IMR-90 (cell line): ENCODE results near the gene SLC22A14. TPM values are rescaled to one million over a fixed set of nuclear protein-coding genes. Genes with fewer than 3 reads are reported as not detected.

Experiments
- ATAC-seq: fragments of 200-7000 bp; cut with Tn5 transposase; 2 replicates; pipeline ENCODE4 v1.9.1; 2020; ENCODE audit warnings: low read depth, mild to moderate bottlenecking, moderate library complexity
- BruUV-seq: library from RNA; stranded (reverse); fragments of 400-500 nt; replicated peaks from 2 replicates; lab custom pipeline; 2021; lab: Mats Ljungman, UMichigan
- CTCF ChIA-PET: fragments of 300-600 bp; formaldehyde crosslinking; extraction: SDS; loops from one replicate; lab custom pipeline; 2021; ENCODE audit warnings: antibody characterized with exemption; lab: Yijun Ruan, JAX
- POLR2A ChIA-PET: fragments of 300-600 bp; sonication (Branson Sonifier 250); formaldehyde crosslinking; loops from one replicate; lab custom pipeline; 2022; ENCODE audit warnings: antibody characterized with exemption; ENCODE audit not compliant: unreplicated experiment; lab: Charles Lee
- DNase-seq: peaks from one replicate; pipeline ENCODE4 v3.0.0; 2013
- H2AFZ ChIP-seq: replicated peaks from 2 replicates; pipeline ENCODE3; 2013; ENCODE audit warnings: low read length, mild to moderate bottlenecking; ENCODE audit not compliant: poor library complexity
- H2AK5ac ChIP-seq: 2 replicates; pipeline ENCODE4 v1.6.1; 2013; ENCODE audit warnings: low read depth, low read length, inconsistent platforms
- H2AK9ac ChIP-seq: replicated peaks from 2 replicates; pipeline ENCODE3; 2013; ENCODE audit warnings: mild to moderate bottlenecking, low read depth, low read length, moderate library complexity; ENCODE audit not compliant: poor library complexity
- H2BK120ac ChIP-seq: 2 replicates; pipeline ENCODE4 v1.6.1; 2013; ENCODE audit warnings: low read depth, low read length, inconsistent platforms
- H2BK15ac ChIP-seq: 3 replicates; pipeline ENCODE4 v1.6.1; 2013; ENCODE audit warnings: low read depth, low read length, inconsistent platforms
- H2BK20ac ChIP-seq: 2 replicates; pipeline ENCODE4 v1.6.1; 2013; ENCODE audit warnings: low read depth, mild to moderate bottlenecking, inconsistent platforms, low read length, moderate library complexity
- H2BK5ac ChIP-seq: 2 replicates; pipeline ENCODE4 v1.6.1; 2013; ENCODE audit warnings: mild to moderate bottlenecking, low read depth, low read length, inconsistent platforms; ENCODE audit not compliant: poor library complexity, severe bottlenecking
- H3K14ac ChIP-seq: replicated peaks from 2 replicates; pipeline ENCODE4 v1.6.1; 2013; ENCODE audit warnings: low read depth, low read length, inconsistent platforms
- H3K18ac ChIP-seq: 2 replicates; pipeline ENCODE4 v1.6.1; 2013; ENCODE audit warnings: low read depth, low read length, control low read depth
- H3K23ac ChIP-seq: 2 replicates; pipeline ENCODE4 v1.6.1; 2013; ENCODE audit warnings: low read depth, low read length, inconsistent platforms
- H3K27ac ChIP-seq: 2 replicates; pipeline ENCODE4 v1.5.1; 2013; ENCODE audit warnings: mild to moderate bottlenecking, control low read depth, low read length; ENCODE audit not compliant: insufficient read depth
- H3K27me3 ChIP-seq: 2 replicates; pipeline ENCODE4 v1.6.1; 2013; ENCODE audit warnings: low read length; ENCODE audit not compliant: control insufficient read depth, insufficient read depth
- H3K36me3 ChIP-seq: 2 replicates; pipeline ENCODE4 v1.6.1; 2013; ENCODE audit warnings: low read length, mixed read lengths; ENCODE audit not compliant: control insufficient read depth, insufficient read depth
- H3K4ac ChIP-seq: 2 replicates; pipeline ENCODE4 v1.6.1; 2013; ENCODE audit warnings: low read depth, low read length, inconsistent platforms
- H3K4me1 ChIP-seq: 2 replicates; pipeline ENCODE4 v1.6.1; 2013; ENCODE audit warnings: low read length, mixed read lengths; ENCODE audit not compliant: control insufficient read depth, insufficient read depth
- H3K4me2 ChIP-seq: 2 replicates; pipeline ENCODE4 v1.6.1; 2013; ENCODE audit warnings: low read depth, mild to moderate bottlenecking, control low read depth, low read length, moderate library complexity
- H3K4me3 ChIP-seq: 2 replicates; pipeline ENCODE4 v1.5.1; 2013; ENCODE audit warnings: low read depth, mild to moderate bottlenecking, control low read depth, low read length, moderate library complexity; ENCODE audit not compliant: insufficient read depth
- H3K56ac ChIP-seq: 2 replicates; pipeline ENCODE4 v1.6.1; 2013; ENCODE audit warnings: low read length, inconsistent platforms; ENCODE audit not compliant: insufficient read depth; ENCODE audit errors: extremely low read depth
- H3K79me1 ChIP-seq, 2 experiments: 2 replicates each; pipeline ENCODE4 v1.6.1; 2013; ENCODE audit warnings: low read length in 2 of 2, inconsistent platforms in 1 of 2, low read depth in 1 of 2
- H3K9ac ChIP-seq: 2 replicates; pipeline ENCODE4 v1.6.1; 2013; ENCODE audit warnings: low read depth, low read length, control low read depth
- H3K9me1 ChIP-seq: 2 replicates; pipeline ENCODE4 v1.6.1; 2013; ENCODE audit warnings: low read length, inconsistent platforms; ENCODE audit not compliant: insufficient read depth
- H3K9me3 ChIP-seq: 2 replicates; pipeline ENCODE4 v1.6.1; 2013; ENCODE audit warnings: low read length; ENCODE audit not compliant: control insufficient read depth, insufficient read depth
- H4K20me1 ChIP-seq: 2 replicates; pipeline ENCODE4 v1.6.1; 2013; ENCODE audit warnings: low read length, inconsistent platforms; ENCODE audit not compliant: insufficient read depth
- H4K5ac ChIP-seq: 2 replicates; pipeline ENCODE4 v1.6.1; 2013; ENCODE audit warnings: mild to moderate bottlenecking, low read depth, low read length, control low read depth
- H4K8ac ChIP-seq, 2 experiments: 2 replicates each; pipeline ENCODE4 v1.6.1; 2013; ENCODE audit warnings: low read depth in 2 of 2, low read length in 2 of 2, control low read depth in 1 of 2, inconsistent platforms in 1 of 2
- H4K91ac ChIP-seq: 2 replicates; pipeline ENCODE4 v1.6.1; 2013; ENCODE audit warnings: low read depth, low read length, inconsistent platforms; ENCODE audit not compliant: insufficient read depth
- BHLHE40 ChIP-seq: fragments of 150-350 bp; IDR thresholded peaks from 2 replicates; pipeline ENCODE4 v1.6.1; 2016; ENCODE audit warnings: mild to moderate bottlenecking, low read depth, low read length
- CEBPB ChIP-seq: IDR thresholded peaks from 2 replicates; pipeline ENCODE4 v1.6.1; 2012; ENCODE audit warnings: low read depth, low read length, improper control_type of control experiment
- CHD1 ChIP-seq: IDR thresholded peaks from 2 replicates; pipeline ENCODE4 v1.6.1; 2012; ENCODE audit warnings: low read depth, low read length, improper control_type of control experiment
- CTCF ChIP-seq: conservative IDR thresholded peaks from 2 replicates; pipeline ENCODE4 v1.5.1; 2012; ENCODE audit warnings: mild to moderate bottlenecking, low read depth, low read length, improper control_type of control experiment
- ELK1 ChIP-seq: fragments of 150-350 bp; IDR thresholded peaks from 2 replicates; pipeline ENCODE4 v1.6.1; 2016; ENCODE audit warnings: low read depth, mild to moderate bottlenecking, low read length, moderate library complexity, borderline replicate concordance
- FOS ChIP-seq: fragments of 150-350 bp; IDR thresholded peaks from 2 replicates; pipeline ENCODE4 v1.6.1; 2016; ENCODE audit warnings: low read depth, low read length
- MAFK ChIP-seq: IDR thresholded peaks from 2 replicates; pipeline ENCODE4 v1.6.1; 2012; ENCODE audit warnings: low read depth, low read length, improper control_type of control experiment
- MAZ ChIP-seq: IDR thresholded peaks from 2 replicates; pipeline ENCODE4 v1.6.1; 2012; ENCODE audit warnings: low read depth, mild to moderate bottlenecking, low read length, improper control_type of control experiment, moderate library complexity, borderline replicate concordance
- MXI1 ChIP-seq: IDR thresholded peaks from 2 replicates; pipeline ENCODE4 v1.6.1; 2012; ENCODE audit warnings: low read depth, mild to moderate bottlenecking, low read length, moderate library complexity, borderline replicate concordance
- NFE2L2 ChIP-seq: fragments of 150-350 bp; IDR thresholded peaks from 2 replicates; pipeline ENCODE4 v1.6.1; 2016; ENCODE audit warnings: low read depth, mild to moderate bottlenecking, low read length
- POLR2A ChIP-seq: IDR thresholded peaks from 2 replicates; pipeline ENCODE4 v1.6.1; 2012; ENCODE audit warnings: mild to moderate bottlenecking, low read depth, low read length
- RAD21 ChIP-seq: IDR thresholded peaks from 2 replicates; pipeline ENCODE4 v1.6.1; 2012; ENCODE audit warnings: low read length, improper control_type of control experiment
- RCOR1 ChIP-seq: IDR thresholded peaks from 2 replicates; pipeline ENCODE4 v1.6.1; 2012; ENCODE audit warnings: mild to moderate bottlenecking, low read length, improper control_type of control experiment; ENCODE audit not compliant: insufficient replicate concordance
- RFX5 ChIP-seq: IDR thresholded peaks from 2 replicates; pipeline ENCODE4 v1.8.0; 2012; ENCODE audit warnings: low read depth, mild to moderate bottlenecking, low read length, moderate library complexity
- SMC3 ChIP-seq: fragments of 150-350 bp; IDR thresholded peaks from 2 replicates; pipeline ENCODE4 v1.6.1; 2016; ENCODE audit warnings: low read depth, mild to moderate bottlenecking, antibody characterized with exemption, low read length, moderate library complexity
- USF2 ChIP-seq: fragments of 150-350 bp; IDR thresholded peaks from 2 replicates; pipeline ENCODE4 v1.6.1; 2017; ENCODE audit warnings: mild to moderate bottlenecking, antibody characterized with exemption, low read length, low read depth
- WGBS, 2 experiments: methylation state at CpG; one replicate each; pipeline versions ENCODE4 v1.1.5 to v1.1.7; 2013; ENCODE audit warnings: missing lambda C conversion rate in 2 of 2; ENCODE audit not compliant: insufficient read length in 1 of 2; ENCODE audit errors: extremely low coverage in 2 of 2; 5-methylcytosine and 5-hydroxymethylcytosine counted together
- dilution Hi-C: fragments of 300-500 bp; cut with HindIII; formaldehyde crosslinking; loops from one replicate; pipeline ENCODE4 v1.14.3; 2018; ENCODE audit warnings: low sequenced_read_pairs; ENCODE audit not compliant: unreplicated experiment
- in situ Hi-C: fragments of 300-500 bp; cut with MboI; formaldehyde crosslinking; loops from 3 replicates; pipeline ENCODE4 v1.14.3; 2019; ENCODE audit warnings: low sequenced_read_pairs, inconsistent platforms, mixed read lengths
- intact Hi-C: fragments of 100-400 bp; cut with micrococcal nuclease; formaldehyde crosslinking; loops from 2 replicates; pipeline ENCODE4 v1.10.0; 2022
- polyA plus RNA-seq, 3 experiments: library from polyadenylated mRNA; depleted of rRNA; stranded (reverse); fragments of >200 nt; gene quantifications; 2 replicates each; pipeline ENCODE4 v1.2.3, GENCODE V29; 2012; ENCODE audit warnings: low replicate concordance in 1 of 3
- total RNA-seq: library from RNA; depleted of rRNA; stranded (reverse); fragments of >200 nt; gene quantifications from 2 replicates; pipeline ENCODE4 v1.2.3, GENCODE V29; 2012

SLC22A14 gene
- total and polyA plus RNA-seq, 2 of the 4 experiments (the other 2 are of a cell fraction) = under 0.01 to 0.07 TPM

- no TSS peak for BruUV-seq
- no peaks in the 10 kb centered on the region for H3K79me1 ChIP-seq
- ATAC-seq (no peak), DNase-seq (no peak)
- no peak overlapping the region for H2AFZ ChIP-seq
- no peak overlapping the region for H2AK9ac ChIP-seq
- in situ Hi-C loops = no loop called here
- H3K36me3 ChIP-seq = peaks cover 5% of the 10 kb centered on the region
- no peaks in the 10 kb centered on the region for H3K27me3 ChIP-seq
- no peaks in the 10 kb centered on the region for H3K9me3 ChIP-seq
- no peak overlapping the region for H2BK120ac ChIP-seq
- ChIA-PET POLR2A (no interaction called here), CTCF (no interaction called here)
- no peak overlapping the region for H2AK5ac ChIP-seq
- H3K4me1 ChIP-seq = no peaks in the 10 kb centered on the region
- H4K8ac ChIP-seq = no peak overlapping the region
- H2BK5ac ChIP-seq = no peak overlapping the region
- no peak overlapping the region for H3K27ac ChIP-seq
- H4K91ac ChIP-seq = no peak overlapping the region
- H3K18ac ChIP-seq = no peak overlapping the region
- H3K56ac ChIP-seq = no peak overlapping the region
- WGBS, 2 experiments = 92% methylated on average over 5 of the region's 9 CpGs; no CpG with 5 or more reads in 1 of the 2 experiments
- no peak overlapping the region for H3K9ac ChIP-seq
- H2BK15ac ChIP-seq = no peak overlapping the region
- no peak overlapping the region for H4K5ac ChIP-seq
- no peak overlapping the region for H3K14ac ChIP-seq
- no peaks in the 10 kb centered on the region for H4K20me1 ChIP-seq
- H3K4me2 ChIP-seq = no peak overlapping the region
- no peak overlapping the region for H3K4me3 ChIP-seq
- no peak overlapping the region for H3K23ac ChIP-seq
- no peaks in the 10 kb centered on the region for H3K9me1 ChIP-seq
- dilution Hi-C loops = loop anchor here (25.0 kb wide), 1 partner anchor 124 kb away; the partner anchor contains the start of gene EXOG
- no peak overlapping the region for H3K4ac ChIP-seq
- no peak overlapping the region for H2BK20ac ChIP-seq
- intact Hi-C loops = no loop called here
- no peak for TF ChIP-seq USF2
- no peak for TF ChIP-seq ELK1
- TF ChIP-seq MAZ = no peak
- no peak for TF ChIP-seq BHLHE40
- TF ChIP-seq NFE2L2 = no peak
- TF ChIP-seq CTCF = no peak
- no peak for TF ChIP-seq CEBPB
- no peak for TF ChIP-seq FOS
- no peak for TF ChIP-seq RCOR1
- no peak for TF ChIP-seq RFX5
- no peak for TF ChIP-seq CHD1
- no peak for TF ChIP-seq MXI1
- no peak for TF ChIP-seq SMC3
- TF ChIP-seq POLR2A = no peak
- no peak for TF ChIP-seq MAFK
- TF ChIP-seq RAD21 = no peak
These were observed 80.7 kb downstream of the SLC22A14 start for GRCh38 chr3:38362825-38363224.
